ENCODE results near the gene DBF4B.

DBF4B gene

GRCh38 chr17:44781551-44782325, 73.3 kb downstream of the DBF4B start:
- TF ChIP-seq ZFX (IDR thresholded peaks at IDR 0.05; ENCODE audit: borderline replicate concordance) (no peak), CTCF (IDR thresholded peaks at IDR 0.05) (no peak)
- H3K27ac ChIP-seq = no peak overlapping the region

- H3K27ac ChIP-seq = no peak overlapping the region
- TF ChIP-seq CTCF (IDR thresholded peaks at IDR 0.05) (no peak), ZFX (IDR thresholded peaks at IDR 0.05; ENCODE audit: borderline replicate concordance) (no peak)
Measured at GRCh38 chr17:44782326-44782850, 73.9 kb downstream of the DBF4B start.

GRCh38 chr17:44785921-44786320, 77.5 kb downstream of the DBF4B start:
- no peak for TF ChIP-seq CTCF (IDR thresholded peaks at IDR 0.05)
- no peak for TF ChIP-seq ZFX (IDR thresholded peaks at IDR 0.05; ENCODE audit: borderline replicate concordance)
- no peak overlapping the region for H3K27ac ChIP-seq

DNA sequence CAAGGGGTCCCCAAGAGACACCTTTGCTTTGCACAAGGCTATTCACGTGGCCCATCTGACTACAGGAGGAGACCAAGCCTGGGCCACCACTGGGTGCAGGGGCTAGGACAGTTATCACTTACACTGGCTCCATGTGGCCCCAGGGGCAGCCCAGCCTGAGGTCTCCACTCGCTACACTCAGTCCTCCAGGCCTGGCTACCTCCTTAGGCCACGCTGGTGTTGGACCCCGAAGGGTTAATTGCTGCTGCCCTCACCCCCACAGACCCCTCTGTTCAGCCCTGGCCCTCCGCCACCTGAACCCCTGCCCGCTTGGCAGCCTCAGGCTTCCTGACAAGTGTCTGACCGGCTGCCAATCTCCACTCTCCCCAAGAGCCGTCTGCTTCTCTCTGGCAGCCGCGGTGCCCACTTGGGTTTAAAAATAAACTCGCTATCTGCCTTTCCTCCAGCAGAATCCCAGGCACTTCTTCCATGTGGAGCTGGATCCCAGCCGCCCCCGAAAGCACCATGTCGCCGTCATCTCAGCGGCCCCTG, 78.2 kb downstream of the DBF4B start:
- no peak for TF ChIP-seq ZFX (IDR thresholded peaks at IDR 0.05; ENCODE audit: borderline replicate concordance)
- no peak for TF ChIP-seq CTCF (IDR thresholded peaks at IDR 0.05)
- H3K27ac ChIP-seq = no peak overlapping the region

- TF ChIP-seq CTCF (IDR thresholded peaks at IDR 0.05) (no peak), ZFX (IDR thresholded peaks at IDR 0.05; ENCODE audit: borderline replicate concordance) (no peak)
- H3K27ac ChIP-seq = no peak overlapping the region
Measured at GRCh38 chr17:44787271-44787940, 78.9 kb downstream of the DBF4B start.

DNA sequence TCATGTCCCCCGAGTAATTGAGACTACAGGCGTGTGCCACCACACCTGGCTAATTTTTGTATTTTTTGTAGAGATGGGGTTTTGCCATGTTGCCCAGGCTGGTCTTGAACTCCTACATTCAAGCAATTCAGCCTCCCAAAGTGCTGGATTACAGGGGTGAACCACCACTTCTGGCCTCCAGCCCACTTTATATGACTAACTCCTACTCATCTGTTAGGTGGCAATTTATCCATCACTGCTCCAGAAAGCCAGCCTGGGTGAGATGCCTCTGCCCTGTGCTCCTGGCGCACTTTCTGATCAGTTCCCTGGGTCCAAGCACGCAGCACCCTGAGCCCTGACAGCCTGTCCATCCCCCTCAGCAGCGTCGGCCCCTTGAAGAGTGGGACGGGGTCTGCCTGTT, 79.7 kb downstream of the DBF4B start:
- TF ChIP-seq CTCF (IDR thresholded peaks at IDR 0.05) (no peak), ZFX (IDR thresholded peaks at IDR 0.05; ENCODE audit: borderline replicate concordance) (no peak)

DNA sequence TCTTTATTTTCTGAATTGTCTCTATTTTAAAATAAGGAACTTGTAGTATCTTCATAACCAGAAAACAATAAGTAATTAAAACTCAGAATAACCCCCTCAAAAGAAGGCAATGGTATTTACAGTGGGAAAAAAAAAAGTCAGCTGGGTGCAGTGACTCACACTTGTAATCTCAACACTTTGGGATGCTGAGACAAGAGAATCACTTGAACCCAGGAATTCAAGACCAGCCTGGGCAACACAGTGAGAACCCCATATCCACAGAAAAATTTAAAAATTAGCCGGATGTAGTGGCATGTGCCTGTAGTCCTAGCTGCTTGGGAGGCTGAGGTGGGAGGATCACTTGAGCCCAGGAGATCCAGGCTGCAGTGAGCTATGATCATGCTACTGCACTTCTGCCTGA, 83.8 kb downstream of the DBF4B start:
- H3K27ac ChIP-seq = no peak overlapping the region
- TF ChIP-seq ZFX (IDR thresholded peaks at IDR 0.05; ENCODE audit: borderline replicate concordance) (no peak), CTCF (IDR thresholded peaks at IDR 0.05) (no peak)

More for the DNA sequence above, 79.7 kb downstream of the DBF4B start:
- H3K27ac ChIP-seq = no peak overlapping the region

Data from 22Rv1 (cell line).